Activated CD4-positive, CD25-positive, alpha-beta regulatory T cell treated with anti-CD3 and anti-CD28 coated beads, Interleukin-2, amount 50 U/mL, for 24 hours (primary cell): ENCODE results near the gene PAGE4.
A peak's percentile ranks its signal among the peaks of the same experiment; 100 is the strongest.

Experiments
- ATAC-seq, 2 donors: fragments of 150-1000 bp; cut with Tn5 transposase; one replicate each; pipeline ENCODE4 v1.10.0; 2021; ENCODE audit warnings: mild to moderate bottlenecking in 1 of 2, moderate library complexity in 1 of 2

Gene PAGE4

GRCh38 chrX:49877397-49878101 lies 48.4 kb downstream of the PAGE4 start:
- ATAC-seq: no peak

GRCh38 chrX:49878128-49878833 lies 49.2 kb downstream of the PAGE4 start:
- no peak for ATAC-seq

- peak; percentile 87 to 89 for ATAC-seq
Observed at GRCh38 chrX:49878834-49879655, 49.9 kb downstream of the PAGE4 start, which contains the start of gene USP27X. Gene USP27X, plus strand, starts transcription at chrX:49879484. Its CDS starts 824 bp downstream, at chrX:49880308.

- peak; percentile 2 to 22 for ATAC-seq
Observed at GRCh38 chrX:49879656-49880277, 50.7 kb downstream of the PAGE4 start.

GRCh38 chrX:49880668-49881067 lies 51.6 kb downstream of the PAGE4 start:
- ATAC-seq: no peak
